CD4-positive, alpha-beta T cell treated with Interleukin-17A for 1 hour (primary cell): Measurements from ENCODE around the gene TAS2R41.

Experiments
- DNase-seq: peaks from one replicate; pipeline ENCODE4 v3.0.0-alpha.2; 2020

TAS2R41 gene

GRCh38 chr7:143477501-143478150 lies at the start of gene TAS2R41:
Gene TAS2R41, plus strand, starts transcription at chr7:143477873. Its CDS starts 0 bp downstream, at chr7:143477873.
- no peak for DNase-seq

GRCh38 chr7:143429770-143430698 lies 47.6 kb upstream of the TAS2R41 start:
- DNase-seq: no peak

GRCh38 chr7:143431109-143431508 lies 46.6 kb upstream of the TAS2R41 start:
- DNase-seq: no peak

- no peak for DNase-seq
Measured at GRCh38 chr7:143433759-143434158, 43.9 kb upstream of the TAS2R41 start.

- no peak for DNase-seq
Measured at GRCh38 chr7:143434660-143435059, 43.0 kb upstream of the TAS2R41 start.

GRCh38 chr7:143435266-143435665 lies 42.4 kb upstream of the TAS2R41 start:
- DNase-seq: no peak

GRCh38 chr7:143436325-143436946 lies 41.2 kb upstream of the TAS2R41 start:
- no peak for DNase-seq

GRCh38 chr7:143437578-143437977 lies 40.1 kb upstream of the TAS2R41 start:
- DNase-seq: no peak

GRCh38 chr7:143439866-143440265 lies 37.8 kb upstream of the TAS2R41 start:
- no peak for DNase-seq

GRCh38 chr7:143443153-143443552 lies 34.5 kb upstream of the TAS2R41 start, which contains the start of gene TAS2R60:
Gene TAS2R60, plus strand, starts transcription at chr7:143443453. Its CDS starts 0 bp downstream, at chr7:143443453.
- no peak for DNase-seq

GRCh38 chr7:143444063-143444782 lies 33.5 kb upstream of the TAS2R41 start:
- DNase-seq: no peak

- DNase-seq: no peak
Measured at GRCh38 chr7:143444785-143445184, 32.9 kb upstream of the TAS2R41 start.

- DNase-seq: no peak
Measured at GRCh38 chr7:143447466-143447865, 30.2 kb upstream of the TAS2R41 start.

- no peak for DNase-seq
Measured at GRCh38 chr7:143448429-143448828, 29.2 kb upstream of the TAS2R41 start.

- DNase-seq: no peak
Measured at GRCh38 chr7:143449793-143450192, 27.9 kb upstream of the TAS2R41 start.

GRCh38 chr7:143451122-143451521 lies 26.6 kb upstream of the TAS2R41 start:
- DNase-seq: no peak

- no peak for DNase-seq
Measured at GRCh38 chr7:143451746-143452145, 25.9 kb upstream of the TAS2R41 start.

GRCh38 chr7:143452495-143452894 lies 25.2 kb upstream of the TAS2R41 start:
- no peak for DNase-seq

- DNase-seq: no peak
Measured at GRCh38 chr7:143454091-143454680, 23.5 kb upstream of the TAS2R41 start.

- no peak for DNase-seq
Measured at GRCh38 chr7:143455491-143455890, 22.2 kb upstream of the TAS2R41 start.

GRCh38 chr7:143455942-143456341 lies 21.7 kb upstream of the TAS2R41 start:
- no peak for DNase-seq

GRCh38 chr7:143456992-143457793 lies 20.5 kb upstream of the TAS2R41 start:
- DNase-seq: no peak
